K562 (cell line): ENCODE results near the gene PDLIM7. TPM values are rescaled to one million over a fixed set of nuclear protein-coding genes. Genes with fewer than 3 reads are reported as not detected.

ENCODE experiments used
- EGR1 ChIP-seq: fragments of 450-650 bp; conservative IDR thresholded peaks from 2 replicates; pipeline ENCODE4 v1.6.1; 2017; ENCODE audit warnings: mild to moderate bottlenecking
- ETS1 ChIP-seq: conservative IDR thresholded peaks from 2 replicates; pipeline ENCODE4 v1.6.1; 2011; ENCODE audit warnings: low read depth, mild to moderate bottlenecking, low read length; ENCODE audit not compliant: control insufficient read depth
- KAT2B ChIP-seq: IDR thresholded peaks from one replicate; pipeline ENCODE4 v1.6.1; 2012; ENCODE audit warnings: low read depth, mild to moderate bottlenecking, control low read depth, inconsistent platforms, low read length, moderate library complexity
- NR2C2 ChIP-seq, 2 experiments: fragments of 200-800 bp in 1 of 2; sonication (Bioruptor generic) in 1 of 2; sonication (generic) in 1 of 2; formaldehyde crosslinking in 1 of 2; IDR thresholded peaks; 2 replicates each; pipeline versions ENCODE4 v1.6.1 to v1.8.0; 2016 to 2022; ENCODE audit warnings: mild to moderate bottlenecking in 1 of 2, missing compliant biosample characterization in 1 of 2, missing genetic modification characterization in 1 of 2, missing genetic modification reagents in 1 of 2
- PML ChIP-seq: IDR thresholded peaks from 2 replicates; pipeline ENCODE4 v1.6.1; 2012; ENCODE audit warnings: low read length, inconsistent platforms
- ZNF318 ChIP-seq, 2 experiments: fragments of 450-650 bp; IDR thresholded peaks; 2 replicates each; pipeline ENCODE4 v1.6.1; 2016; ENCODE audit warnings: mild to moderate bottlenecking in 2 of 2, borderline replicate concordance in 1 of 2, low read depth in 1 of 2, moderate library complexity in 1 of 2
- polyA plus RNA-seq, 8 experiments: library from polyadenylated mRNA; depleted of rRNA in 4 of 8; stranded (reverse) in 5 of 8; unstranded in 3 of 8; fragments of >200 nt; fragmentation: Nextera tagmentation in 2 of 8; fragmentation: Illumina TruSeq in 1 of 8; extraction: Ambion mirVana in 2 of 8; extraction: Trizol in 1 of 8; gene quantifications; 2 replicates each; pipeline versions ENCODE4 v1.2.1 to v1.2.3, GENCODE V29; 2011 to 2014; ENCODE audit warnings: inconsistent platforms in 1 of 8, missing spikeins in 1 of 8
- total RNA-seq, 7 experiments: library from RNA; depleted of rRNA in 6 of 7; stranded (reverse); fragments of >200 nt in 6 of 7; fragmentation: Illumina TruSeq in 2 of 7; extraction: Trizol in 2 of 7; gene quantifications; 2 replicates each; pipeline versions ENCODE4 v1.2.1 to v1.2.3, GENCODE V29; 2011 to 2021; ENCODE audit warnings: low replicate concordance in 1 of 7

Gene PDLIM7
- total and polyA plus RNA-seq, 9 of the 15 experiments (the other 6 are each of a cell fraction or from before 2014, with no cell fraction given) = 2.1 to 124 (median 32.6) TPM

- TF ChIP-seq ZNF318 (IDR thresholded peaks at IDR 0.05; ENCODE audit: borderline replicate concordance in 1 of 2, low read depth in 1 of 2) = no peak
- TF ChIP-seq NR2C2 (CRISPR knock-in tag; IDR thresholded peaks at IDR 0.05) = no peak
- no peak for TF ChIP-seq NR2C2 (tag; IDR thresholded peaks at IDR 0.05)
- no peak for TF ChIP-seq KAT2B
- no peak for TF ChIP-seq EGR1
- TF ChIP-seq PML = 0 out of 2 replicates have a peak, but pooled peaks have one; percentile 9
- TF ChIP-seq ETS1 = no peak
Observed at GRCh38 chr5:177443144-177443983, 54.0 kb downstream of the PDLIM7 start (continued).
